GM19397 (cell line): Measurements from ENCODE around the gene DENND6B.

Experiments used
- ATAC-seq: cut with Tn5 transposase; IDR thresholded peaks from one replicate; pipeline ENCODE4 v1.9.1; 2021; ENCODE audit warnings: mild to moderate bottlenecking, moderate library complexity; ENCODE audit not compliant: unreplicated experiment

The DENND6B gene

DNA sequence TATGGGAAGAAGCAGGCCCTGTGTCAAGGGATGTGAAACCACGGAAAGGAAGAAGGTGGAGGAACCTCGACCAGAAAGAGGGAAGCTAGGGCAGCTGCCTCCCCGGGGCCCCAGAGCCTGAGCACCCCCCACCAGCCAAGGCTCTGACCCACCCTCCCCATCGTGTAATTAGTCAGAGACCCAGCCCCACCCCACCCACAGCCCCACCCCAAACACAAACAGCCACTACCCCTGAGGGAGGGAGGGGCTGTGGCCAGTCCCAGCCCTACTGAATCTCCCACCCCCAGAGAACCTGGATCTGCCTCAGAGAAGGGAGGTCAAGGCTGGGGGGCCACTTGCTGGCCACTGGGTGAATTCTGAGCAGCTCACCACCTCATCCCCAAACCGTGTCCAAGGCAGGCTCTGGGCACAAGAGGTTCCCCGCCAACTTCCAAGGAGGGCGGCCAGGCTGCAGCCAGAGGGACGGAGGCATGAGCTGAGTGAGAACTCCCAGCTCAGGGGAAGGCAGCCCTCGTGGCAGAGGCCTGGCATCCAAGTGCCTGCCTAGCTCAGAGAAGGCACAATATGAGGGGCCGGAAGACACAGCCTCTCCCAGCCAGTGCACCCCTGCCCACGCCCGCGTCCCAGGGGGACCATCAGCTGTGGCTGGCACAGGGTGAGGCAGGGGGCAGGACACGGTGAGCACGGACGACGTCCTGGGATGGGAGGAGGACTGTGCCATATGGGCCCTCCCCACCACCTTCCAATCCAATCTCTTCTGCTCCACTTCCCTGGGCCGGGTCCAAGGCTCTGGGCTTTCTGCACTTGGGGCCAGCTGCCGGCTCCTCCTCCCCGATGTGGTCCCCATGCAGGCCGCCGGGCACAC lies 22.1 kb downstream of the DENND6B start:
- ATAC-seq = no peak

DNA sequence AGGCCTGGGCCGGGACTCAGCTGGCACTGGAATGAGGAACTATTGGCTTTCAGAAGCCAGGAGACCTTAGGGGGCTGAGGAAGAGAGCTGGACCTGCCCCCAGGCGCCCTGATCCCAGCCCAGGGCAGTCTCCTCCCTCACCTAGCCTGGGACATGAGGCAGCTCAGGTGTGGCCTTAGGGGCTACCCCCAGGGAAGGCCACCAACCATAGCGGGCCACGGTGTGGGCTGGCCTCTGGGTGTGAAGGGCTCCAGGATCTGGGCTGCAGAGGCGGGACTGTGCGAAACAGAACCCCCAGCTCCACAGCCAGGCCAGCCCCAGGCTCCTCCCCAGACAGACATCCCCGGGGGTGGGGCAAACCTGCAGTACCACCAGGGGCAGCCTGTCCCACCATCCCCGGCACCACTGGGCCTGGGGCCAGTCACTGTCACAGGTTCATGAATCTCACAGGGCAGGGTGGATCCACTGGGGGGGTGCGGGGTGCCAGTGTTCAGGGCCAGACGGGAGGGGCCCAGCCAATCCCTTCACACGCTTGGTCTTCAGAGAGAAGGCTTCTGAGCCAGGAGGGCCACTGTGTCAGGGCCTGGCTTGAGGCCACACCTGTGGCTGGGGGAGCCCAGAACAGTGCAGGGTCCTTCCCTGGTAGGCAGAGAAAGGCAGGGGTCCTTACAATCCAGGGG lies 22.8 kb downstream of the DENND6B start:
- ATAC-seq = no peak

DNA sequence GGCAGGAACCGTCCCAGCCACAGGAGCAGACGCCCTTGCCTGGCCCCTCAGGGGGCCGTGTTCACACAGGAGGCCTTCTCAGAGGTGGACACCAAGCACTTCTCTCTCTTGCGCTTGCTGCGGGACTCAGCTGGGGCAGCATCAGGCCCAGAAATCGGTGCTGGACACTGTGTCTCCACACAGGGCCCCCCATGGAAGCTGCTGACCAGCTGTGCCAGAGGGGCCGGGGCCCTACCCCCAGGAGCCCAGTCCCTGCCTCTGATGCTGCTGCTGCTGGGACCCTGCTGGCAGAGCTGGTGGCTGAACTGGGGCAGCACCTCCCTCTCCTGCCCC lies 23.3 kb downstream of the DENND6B start:
- no peak for ATAC-seq

DNA sequence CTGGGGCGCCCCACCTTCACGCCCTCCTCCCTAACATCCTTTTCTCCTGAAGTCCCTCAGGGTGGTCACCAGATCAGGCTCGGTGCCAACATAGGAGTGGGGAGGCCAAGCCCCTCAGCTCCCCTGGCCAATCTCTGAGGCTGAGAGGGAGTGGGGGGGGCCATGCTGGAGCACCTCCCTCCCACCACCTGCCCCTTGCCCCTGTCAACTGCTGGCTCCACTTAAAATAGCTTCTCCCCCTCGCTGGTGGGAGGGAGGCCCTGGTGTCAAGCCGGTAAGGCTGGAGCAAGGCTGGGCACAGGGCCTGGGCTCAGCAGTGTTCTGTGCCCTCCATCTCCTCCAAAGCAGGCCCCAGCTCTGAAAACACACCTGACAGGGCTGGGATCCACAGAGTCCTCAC lies 24.2 kb downstream of the DENND6B start:
- ATAC-seq = no peak

DNA sequence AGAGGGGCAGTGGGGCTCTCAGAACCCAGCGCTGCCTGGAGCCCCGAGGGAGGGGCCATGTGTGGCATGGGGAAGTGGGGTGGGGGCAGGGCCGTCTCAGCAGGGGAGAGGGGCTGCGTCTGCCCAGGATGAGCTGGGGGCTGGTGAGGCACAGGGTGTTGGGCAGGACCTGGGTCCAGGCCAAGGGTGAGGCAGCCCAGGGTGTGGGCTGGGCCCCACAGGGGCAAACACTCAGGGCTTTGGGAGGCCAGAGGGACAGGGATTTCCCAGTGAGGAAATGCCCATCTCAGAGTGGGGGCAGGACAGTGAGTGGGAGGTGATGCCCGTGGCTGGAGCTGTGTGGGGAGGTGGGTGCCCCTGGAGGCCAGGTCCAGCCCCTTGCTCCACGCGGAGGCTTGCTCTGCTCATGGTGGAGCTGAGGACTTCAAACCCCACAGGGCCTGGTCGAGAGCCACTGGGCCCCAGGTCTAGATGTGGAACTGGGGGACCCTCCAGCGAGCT lies 24.7 kb downstream of the DENND6B start:
- no peak for ATAC-seq

DNA sequence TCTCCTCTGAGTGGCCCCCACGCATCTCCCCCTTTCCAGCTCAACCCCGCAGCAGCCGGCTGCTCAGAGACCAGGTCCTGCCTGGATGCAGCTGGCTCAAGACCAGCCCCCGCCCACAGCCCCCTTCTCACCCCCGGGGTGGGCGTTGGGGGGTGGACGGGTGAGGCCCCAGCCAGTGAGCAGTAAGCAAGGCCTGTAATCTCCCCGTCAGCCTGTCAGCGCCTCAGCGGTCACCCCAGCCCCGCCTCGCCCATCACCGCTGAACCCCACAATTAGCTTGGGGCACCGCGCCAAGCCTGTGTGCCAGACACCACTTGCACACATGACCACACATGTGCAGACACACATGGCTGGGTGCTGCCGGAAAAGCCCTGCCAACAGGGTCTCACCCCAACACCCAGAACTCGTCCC lies 25.2 kb downstream of the DENND6B start:
- ATAC-seq = no peak

DNA sequence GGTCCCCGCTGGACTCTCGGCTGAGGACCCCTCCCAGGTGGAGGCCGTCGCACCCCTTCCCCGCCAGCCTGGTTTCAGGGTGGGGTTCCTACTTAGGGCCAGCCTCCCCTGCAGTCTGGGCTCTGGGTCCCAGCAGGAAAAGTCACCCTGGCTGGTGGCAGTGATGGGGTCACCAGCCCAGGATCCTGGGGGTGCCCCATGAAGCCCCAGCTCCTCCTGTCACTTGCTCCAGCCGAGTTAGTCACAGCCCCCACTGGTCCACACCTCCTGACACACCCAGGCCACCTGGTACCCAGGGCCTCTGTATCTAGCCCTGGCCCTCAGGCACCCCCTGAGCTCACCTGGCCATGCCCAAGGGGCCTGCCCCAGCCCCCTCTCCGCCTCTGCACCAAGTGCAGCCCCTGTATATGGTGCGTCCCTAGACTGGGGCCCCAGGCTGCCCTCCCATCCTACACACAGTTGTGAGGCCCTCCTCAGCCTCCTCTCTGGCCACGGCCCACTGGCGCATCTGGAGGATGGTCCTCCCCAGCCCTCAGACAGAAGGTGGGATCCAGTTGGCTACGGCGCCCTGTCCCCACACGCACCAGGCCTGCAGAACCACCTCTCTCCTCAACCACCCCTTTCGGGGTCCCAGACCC lies 26.1 kb downstream of the DENND6B start:
- ATAC-seq = no peak

DNA sequence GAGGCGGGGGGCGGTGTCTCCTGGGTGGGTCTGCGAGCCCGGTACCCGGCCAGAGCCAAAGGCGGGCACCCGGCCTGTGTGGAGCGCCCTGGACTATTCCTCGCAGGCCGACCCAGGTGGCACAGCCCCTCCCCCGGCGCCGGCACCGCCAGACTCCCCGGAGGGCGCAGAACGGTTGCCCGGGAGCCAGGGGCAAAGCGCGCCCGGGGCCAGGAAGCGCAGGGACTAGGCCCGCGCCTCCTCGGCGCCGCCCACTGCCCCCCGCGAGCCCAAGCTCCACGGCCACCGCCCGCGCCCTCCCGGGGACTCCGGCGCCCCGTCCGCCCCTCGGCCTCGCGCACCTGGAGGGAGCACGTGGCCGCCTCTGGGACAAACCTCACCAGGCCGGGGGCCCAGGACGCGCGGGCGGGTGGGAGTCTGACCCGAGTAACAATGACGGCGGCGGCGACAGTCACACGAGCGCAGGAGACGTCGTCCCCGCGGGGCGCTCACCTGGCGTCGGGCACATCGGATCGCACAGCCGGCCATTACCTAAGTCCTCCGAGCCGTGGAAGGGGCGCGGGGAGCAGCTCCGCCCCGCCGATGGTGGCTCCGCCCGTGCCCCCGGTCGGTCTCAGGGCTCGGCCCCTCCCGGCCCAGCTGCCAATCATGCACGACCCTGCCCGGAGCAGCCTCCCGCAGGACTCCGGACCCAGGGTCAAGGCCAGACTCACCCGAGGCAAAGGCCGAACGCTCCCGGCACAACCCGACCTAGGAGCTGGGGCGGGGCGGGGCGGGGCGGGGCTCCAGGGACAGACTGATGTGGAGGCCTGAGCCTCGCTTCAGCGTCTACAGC lies 26.8 kb downstream of the DENND6B start:
- no peak for ATAC-seq

DNA sequence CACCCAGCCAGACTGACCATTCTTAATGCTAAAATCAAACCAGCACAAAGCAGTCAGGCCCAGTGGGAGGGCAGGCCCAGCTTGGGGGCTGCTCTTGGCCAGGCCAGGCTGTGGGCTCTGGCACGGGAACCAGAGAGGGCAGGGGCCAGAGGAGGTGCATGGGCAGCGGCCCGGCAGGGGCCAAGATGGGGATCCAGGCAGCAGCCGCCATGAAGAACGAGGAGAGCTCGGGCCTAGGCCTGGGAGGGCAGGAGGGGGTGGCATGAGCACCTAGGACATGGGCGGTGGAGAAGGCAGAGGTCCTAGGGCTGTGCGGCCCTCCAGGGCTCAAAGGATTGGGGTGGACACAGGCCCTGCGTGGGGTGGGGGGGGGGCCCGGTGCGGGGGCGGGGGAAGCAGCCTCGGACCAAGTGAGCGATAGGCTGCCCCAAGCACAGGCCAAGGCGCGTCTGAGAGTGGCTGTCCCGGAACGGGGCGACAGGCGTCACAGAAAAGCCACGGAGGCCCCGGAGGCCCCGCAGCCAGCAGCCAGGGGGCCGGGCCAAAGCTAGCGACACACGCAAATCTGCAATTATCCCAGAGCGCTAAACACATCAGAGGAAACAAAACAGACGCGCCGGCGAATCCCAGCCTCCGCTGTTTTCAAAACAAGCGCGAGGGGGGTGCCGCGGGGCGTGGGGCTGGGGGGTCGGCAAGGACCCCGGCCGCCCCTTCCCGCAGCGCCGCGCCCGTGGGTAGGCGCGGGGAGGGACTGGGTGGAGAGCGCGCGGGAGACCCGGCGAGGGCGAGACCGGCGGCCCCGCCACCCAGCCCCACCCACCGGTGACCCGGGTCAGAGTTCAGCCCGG lies 27.7 kb downstream of the DENND6B start:
- no peak for ATAC-seq

DNA sequence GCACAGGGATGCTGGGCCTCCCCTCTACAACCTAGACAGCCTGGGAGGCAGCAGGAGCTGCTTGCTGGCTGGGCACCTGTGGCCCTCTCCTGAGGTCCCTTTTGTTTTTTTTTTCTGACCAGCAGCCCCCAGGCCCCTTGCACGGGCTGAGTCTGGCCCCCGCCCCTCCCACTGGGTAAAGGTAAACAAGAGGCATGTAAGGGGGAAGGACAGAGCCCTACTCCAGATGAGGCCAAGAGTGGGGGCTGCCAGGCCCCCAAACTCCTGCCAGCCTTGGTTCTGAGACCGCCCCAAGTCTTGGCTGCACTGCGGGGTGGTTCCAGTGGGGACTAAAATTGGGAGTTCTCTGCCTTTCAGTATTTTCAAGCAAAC lies 28.6 kb downstream of the DENND6B start:
- no peak for ATAC-seq

DNA sequence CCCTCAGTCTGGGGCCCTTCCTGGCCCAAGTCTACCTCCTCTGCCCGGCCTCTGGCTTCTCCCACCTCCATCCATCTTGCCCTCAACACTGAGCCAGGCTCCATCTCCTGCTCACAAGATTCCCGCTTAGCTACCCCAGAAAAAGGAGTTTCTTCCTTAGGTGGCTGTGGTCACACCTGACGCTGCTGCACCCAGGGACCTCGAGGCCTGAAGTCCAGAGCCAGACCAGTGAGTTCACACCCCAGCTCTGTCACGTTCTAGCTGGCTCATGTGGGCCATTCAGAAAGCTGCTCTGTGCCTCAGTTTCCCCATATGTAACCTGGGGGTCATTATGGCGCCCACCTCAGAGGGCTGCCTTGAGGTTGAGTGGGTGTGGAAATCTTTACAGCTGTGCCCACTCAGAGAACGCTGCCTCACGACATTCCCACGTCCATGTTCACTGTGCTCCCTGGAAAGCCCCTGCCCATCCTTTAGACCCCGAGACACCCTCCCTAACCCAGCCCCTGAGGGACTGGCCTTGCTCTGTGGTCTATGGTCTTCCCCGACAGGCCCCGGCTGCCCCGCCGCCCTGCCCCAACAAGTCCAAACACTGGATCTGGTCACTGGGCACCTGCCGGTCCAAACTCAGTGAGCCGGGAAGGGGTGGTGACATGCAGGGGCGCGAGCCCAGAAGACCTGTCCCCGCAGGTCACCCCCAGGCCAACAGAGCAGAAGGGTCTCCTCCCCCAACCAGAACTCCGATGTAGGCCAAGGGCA lies 29.1 kb downstream of the DENND6B start:
- ATAC-seq = no peak

DNA sequence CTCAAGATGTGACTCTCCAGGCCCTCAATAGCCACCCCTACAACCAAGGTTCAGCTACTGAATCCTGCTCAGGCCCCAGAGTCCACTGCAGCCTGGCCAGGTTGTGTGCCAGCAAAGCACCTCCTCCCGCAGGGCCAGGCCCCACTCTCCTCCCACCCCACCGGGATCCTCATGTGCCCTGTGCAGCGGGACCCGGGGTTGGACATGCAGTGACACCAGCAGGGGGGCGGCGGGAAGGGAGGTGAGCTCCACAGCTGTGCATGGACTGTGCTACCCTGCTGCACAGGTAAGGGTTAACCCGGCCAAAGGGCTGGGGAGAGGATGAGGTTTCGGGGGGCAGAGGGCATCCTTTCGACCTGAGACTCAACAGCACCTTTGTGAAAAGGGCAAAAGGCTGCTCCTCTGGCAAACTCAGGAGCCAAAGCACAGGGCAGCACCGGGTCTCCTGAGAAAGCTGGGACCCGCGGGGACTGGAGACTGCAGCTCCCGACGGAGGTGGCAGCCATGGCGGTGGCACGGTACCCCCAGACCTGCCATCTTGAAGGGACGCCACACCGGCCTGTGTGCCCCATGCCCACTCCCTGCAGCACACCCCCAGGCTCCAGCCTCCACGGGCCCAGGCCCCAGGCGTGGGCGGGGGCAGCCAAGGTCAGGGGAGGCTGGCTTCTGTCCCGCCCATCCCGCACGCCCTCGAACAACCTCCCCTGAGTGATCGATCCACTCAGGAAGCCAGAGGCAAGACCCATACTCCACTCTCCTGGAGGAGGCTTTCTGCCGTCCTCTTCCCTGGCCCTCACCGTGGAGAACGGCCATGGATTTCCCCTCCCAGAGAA lies 29.9 kb downstream of the DENND6B start:
- no peak for ATAC-seq

DNA sequence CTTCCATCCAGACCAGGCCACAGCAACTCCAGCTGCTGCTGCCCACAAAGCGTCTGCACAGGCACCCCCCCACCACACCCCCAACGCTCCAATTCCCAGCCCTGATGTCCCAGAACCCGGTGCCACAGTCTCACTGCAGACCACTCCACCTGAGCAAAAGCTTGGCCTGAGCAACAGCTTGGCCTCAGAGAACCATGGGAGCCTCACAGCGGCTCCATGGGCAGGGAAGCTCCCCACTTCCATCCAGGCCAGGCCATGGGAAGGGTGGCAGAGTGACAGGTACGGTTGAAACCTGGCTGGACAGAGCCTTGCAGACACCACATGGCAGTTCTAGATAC lies 32.5 kb downstream of the DENND6B start:
- no peak for ATAC-seq

DNA sequence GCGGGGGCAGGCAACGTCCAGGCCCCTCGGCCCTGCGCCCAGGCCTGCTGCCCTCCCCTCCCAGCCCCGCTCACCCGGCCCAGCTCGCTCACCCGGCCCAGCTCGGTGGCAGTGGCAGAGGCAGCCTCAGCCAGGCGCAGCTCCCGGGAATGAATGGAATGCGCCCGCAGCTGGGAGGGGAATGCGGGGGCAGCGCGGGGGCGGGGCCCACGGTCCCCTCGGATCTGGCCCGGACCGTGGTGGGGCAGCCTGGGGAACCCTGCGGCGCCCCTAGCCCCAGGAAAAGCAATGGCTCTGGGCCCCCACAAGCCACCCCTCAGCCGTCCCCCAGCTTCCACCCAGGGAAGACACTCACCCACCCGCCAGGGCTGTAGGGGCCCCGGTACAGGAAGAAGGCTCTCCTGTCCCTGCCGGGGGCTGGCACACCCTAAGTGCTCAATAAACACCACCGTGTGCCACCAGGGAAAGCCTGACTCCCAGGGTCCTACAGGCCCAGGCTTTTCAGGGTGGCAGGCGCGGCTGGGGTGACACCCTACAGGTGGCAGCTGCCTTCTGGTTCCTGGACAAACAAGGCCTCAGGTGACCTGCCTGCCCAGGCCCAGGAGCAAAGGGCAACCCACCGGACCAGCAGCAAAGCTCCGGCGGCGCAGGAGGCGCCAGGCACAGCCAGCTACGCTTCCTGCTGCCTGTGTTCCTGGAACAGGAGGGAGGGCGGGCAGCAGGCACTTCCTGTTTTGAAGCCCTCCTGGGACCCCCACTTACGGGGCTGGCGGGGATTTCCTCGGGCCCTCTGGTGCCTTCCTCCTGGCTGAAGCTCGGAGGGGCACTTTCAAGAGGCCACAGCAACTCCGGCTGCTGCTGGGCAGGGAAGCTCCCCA lies 33.1 kb downstream of the DENND6B start:
- no peak for ATAC-seq

DNA sequence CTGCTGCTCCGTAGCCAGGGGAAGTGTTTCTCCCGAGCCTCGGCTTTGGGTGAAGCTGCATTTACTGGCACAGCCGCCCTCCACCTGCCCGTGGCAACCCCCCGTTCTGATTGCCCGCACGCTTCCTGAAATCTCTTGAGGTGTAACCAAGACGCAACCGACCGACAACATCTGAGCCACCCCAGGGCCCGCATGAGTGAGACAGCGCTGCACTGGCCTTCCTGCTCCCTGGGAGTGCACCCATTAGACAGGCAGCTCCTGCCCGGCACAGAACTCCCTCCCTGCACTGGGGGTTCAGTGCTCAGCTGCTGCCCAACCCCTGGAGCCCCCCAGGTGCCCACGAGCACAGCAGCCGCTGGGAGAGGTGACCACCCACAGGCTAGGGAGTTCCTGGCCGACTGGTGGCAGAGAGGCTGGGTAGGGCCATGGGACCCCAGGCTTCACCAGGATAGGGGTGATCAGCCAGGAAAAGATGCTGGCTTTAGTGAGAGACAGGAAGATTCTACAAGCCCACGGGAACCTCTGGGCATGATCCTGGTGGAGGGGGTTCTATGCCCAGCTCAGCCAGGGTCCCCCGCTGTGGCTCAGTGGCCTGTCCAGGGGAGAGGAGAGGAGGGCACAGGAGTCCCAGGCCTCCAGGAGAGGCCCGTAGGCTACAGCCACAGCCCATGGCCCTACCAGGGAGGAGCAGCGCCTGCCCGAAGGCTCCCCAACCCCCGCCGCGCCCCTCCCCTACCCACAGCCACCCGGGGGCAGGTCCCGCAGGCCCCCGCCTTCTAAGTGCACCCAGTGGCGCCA lies 34.0 kb downstream of the DENND6B start:
- no peak for ATAC-seq

DNA sequence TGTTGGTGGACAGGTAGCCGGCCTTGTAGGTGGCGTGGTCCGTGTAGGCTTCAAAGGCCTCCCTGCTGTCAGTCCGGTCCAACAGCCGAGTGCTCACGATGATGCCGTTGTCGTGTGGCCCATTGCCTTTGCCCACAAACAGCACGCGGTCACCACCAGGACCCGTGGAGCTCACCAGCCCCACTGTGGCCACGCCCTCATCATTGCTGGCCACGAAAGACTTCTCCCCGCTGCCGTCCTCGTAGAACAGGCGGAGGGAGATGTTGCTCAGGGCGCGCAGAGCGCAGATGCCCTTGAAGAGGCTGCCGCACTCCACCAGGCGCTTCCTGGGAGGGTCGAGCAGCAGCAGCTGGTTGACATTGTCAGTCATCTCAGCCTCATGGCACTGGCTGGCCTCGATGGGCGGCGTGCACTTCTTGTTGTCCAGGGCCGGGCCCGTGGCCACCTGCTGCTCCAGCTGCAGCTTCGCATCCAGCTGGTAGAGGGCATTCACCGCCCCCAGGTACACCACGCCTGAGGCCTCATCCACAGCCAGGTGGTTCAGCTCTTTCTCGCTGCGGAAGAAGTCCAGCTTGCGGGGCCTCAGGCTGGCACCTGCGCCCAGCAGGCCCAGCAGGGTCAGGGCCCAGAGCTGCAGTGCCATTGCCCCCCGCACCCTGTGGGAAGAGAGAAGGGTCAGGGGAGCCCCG lies 36.7 kb downstream of the DENND6B start:
- no peak for ATAC-seq
